HL-60 (cell line): ENCODE results near the gene RCOR2.

Experiments
- DNase-seq, 2 experiments: peaks; one replicate each; pipeline ENCODE4 v3.0.0-alpha.2; 2010 to 2020; ENCODE audit warnings: low read depth in 1 of 2, low spot score in 1 of 2
- H3K27ac ChIP-seq: fragments of 250-450 bp; sonication (Bioruptor Pico); replicated peaks from 2 replicates; pipeline ENCODE4 v1.5.1; 2020; ENCODE audit warnings: mild to moderate bottlenecking, moderate library complexity
- H3K27me3 ChIP-seq: fragments of 250-450 bp; sonication (Bioruptor Pico); 2 replicates; pipeline ENCODE4 v1.5.1; 2021; ENCODE audit warnings: mild to moderate bottlenecking, moderate library complexity; ENCODE audit not compliant: insufficient read depth, poor library complexity, severe bottlenecking
- H3K4me3 ChIP-seq: replicated peaks from 2 replicates; pipeline ENCODE4 v1.5.1; 2011; ENCODE audit warnings: mild to moderate bottlenecking, control low read depth, low read length; ENCODE audit not compliant: insufficient read depth
- CTCF ChIP-seq: IDR thresholded peaks from one replicate; pipeline ENCODE4 v1.5.1; 2011; ENCODE audit warnings: low read length, control low read depth, inconsistent platforms; ENCODE audit not compliant: insufficient read depth
- GABPA ChIP-seq: IDR thresholded peaks from 2 replicates; pipeline ENCODE4 v1.6.1; 2012; ENCODE audit warnings: low read depth
- POLR2AphosphoS5 ChIP-seq: IDR thresholded peaks from 2 replicates; pipeline ENCODE4 v1.6.1; 2012; ENCODE audit warnings: low read depth
- SPI1 ChIP-seq: IDR thresholded peaks from 2 replicates; pipeline ENCODE4 v1.6.1; 2012; ENCODE audit warnings: low read depth, mild to moderate bottlenecking, borderline replicate concordance
- TF ChIP-seq, protein P1 (sequence below): IDR thresholded peaks from 2 replicates; pipeline ENCODE4 v1.6.1; 2012; ENCODE audit warnings: low read depth; ENCODE audit not compliant: insufficient replicate concordance

RCOR2 gene

GRCh38 chr11:63937713-63938478 lies 20.9 kb upstream of the RCOR2 start:
- Histone ChIP-seq H3K4me3 (peak overlapping the region; percentile 84), H3K27ac (peak overlapping the region; percentile 63), H3K27me3 (no peaks in the 10 kb centered on the region)
- TF ChIP-seq, protein P1, sequence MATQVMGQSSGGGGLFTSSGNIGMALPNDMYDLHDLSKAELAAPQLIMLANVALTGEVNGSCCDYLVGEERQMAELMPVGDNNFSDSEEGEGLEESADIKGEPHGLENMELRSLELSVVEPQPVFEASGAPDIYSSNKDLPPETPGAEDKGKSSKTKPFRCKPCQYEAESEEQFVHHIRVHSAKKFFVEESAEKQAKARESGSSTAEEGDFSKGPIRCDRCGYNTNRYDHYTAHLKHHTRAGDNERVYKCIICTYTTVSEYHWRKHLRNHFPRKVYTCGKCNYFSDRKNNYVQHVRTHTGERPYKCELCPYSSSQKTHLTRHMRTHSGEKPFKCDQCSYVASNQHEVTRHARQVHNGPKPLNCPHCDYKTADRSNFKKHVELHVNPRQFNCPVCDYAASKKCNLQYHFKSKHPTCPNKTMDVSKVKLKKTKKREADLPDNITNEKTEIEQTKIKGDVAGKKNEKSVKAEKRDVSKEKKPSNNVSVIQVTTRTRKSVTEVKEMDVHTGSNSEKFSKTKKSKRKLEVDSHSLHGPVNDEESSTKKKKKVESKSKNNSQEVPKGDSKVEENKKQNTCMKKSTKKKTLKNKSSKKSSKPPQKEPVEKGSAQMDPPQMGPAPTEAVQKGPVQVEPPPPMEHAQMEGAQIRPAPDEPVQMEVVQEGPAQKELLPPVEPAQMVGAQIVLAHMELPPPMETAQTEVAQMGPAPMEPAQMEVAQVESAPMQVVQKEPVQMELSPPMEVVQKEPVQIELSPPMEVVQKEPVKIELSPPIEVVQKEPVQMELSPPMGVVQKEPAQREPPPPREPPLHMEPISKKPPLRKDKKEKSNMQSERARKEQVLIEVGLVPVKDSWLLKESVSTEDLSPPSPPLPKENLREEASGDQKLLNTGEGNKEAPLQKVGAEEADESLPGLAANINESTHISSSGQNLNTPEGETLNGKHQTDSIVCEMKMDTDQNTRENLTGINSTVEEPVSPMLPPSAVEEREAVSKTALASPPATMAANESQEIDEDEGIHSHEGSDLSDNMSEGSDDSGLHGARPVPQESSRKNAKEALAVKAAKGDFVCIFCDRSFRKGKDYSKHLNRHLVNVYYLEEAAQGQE, result no peak
- 0 out of 2 replicates have a peak, but pooled peaks have one; percentile 26 for TF ChIP-seq POLR2AphosphoS5
- peak in 1 of 2 experiments; percentile 24 for DNase-seq

DNA sequence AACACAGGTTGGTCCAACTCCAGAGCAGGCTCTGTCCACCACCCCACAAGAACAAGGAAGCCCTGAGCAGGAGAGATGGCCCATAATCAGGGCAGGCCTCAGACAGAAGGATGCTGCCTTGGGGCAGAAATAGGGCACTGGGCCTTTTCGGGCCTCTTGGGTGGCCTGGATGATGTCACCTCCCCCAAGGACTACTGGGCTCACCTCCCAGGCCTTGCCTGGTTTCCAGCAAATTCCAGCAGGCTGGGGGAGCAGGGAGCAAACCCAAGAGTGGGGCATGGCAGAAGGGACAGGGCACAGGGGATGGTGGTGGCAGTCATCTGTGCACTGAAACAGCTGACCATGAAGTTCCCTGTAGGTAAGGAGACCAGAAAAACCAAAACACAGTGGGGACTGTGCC lies 16.5 kb upstream of the RCOR2 start:
- Histone ChIP-seq H3K27ac (no peak overlapping the region), H3K4me3 (no peak overlapping the region), H3K27me3 (no peaks in the 10 kb centered on the region)
- TF ChIP-seq GABPA (no peak), CTCF (no peak), SPI1 (no peak), POLR2AphosphoS5 (no peak)
- TF ChIP-seq, protein P1, result no peak
- DNase-seq, result no peak

DNA sequence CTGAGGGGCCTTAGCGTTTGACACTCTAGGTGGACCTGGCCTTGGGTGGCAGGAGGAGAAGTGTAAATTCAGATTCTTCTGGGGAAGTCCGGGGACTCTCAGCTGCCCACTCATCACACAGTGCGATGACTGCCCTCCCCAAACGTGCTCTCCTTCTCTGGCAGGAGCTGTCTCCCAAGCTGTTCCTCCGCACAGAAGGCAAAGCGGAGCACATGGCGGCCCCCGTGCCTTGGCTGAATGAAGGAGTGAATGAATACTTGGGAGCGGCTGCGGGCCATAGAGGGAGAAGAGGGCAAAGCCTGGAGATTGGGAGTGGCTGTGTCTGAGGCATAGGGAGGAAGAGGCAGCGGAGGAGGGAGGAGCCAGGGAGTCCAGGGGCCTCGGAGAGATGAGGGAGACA lies 14.9 kb upstream of the RCOR2 start:
- DNase-seq, result no peak
- H3K27ac ChIP-seq, result no peak overlapping the region
- H3K27me3 ChIP-seq, result no peaks in the 10 kb centered on the region
- no peak overlapping the region for H3K4me3 ChIP-seq
- TF ChIP-seq, protein P1, result no peak
- TF ChIP-seq SPI1, result no peak
- TF ChIP-seq POLR2AphosphoS5, result no peak
- no peak for TF ChIP-seq CTCF
- TF ChIP-seq GABPA, result no peak
